Keratinocyte (primary cell): ENCODE data around the gene LOXL4. TPM values are rescaled to one million over a fixed set of nuclear protein-coding genes. Genes with fewer than 3 reads are reported as not detected.

Experiments
- DNase-seq: peaks from one replicate; pipeline ENCODE4 v3.0.0-alpha.2; 2011; ENCODE audit warnings: low read depth, missing footprints, low spot score
- FAIRE-seq: peaks from 2 replicates; lab custom pipeline; 2011; peaks lifted over from hg19 to GRCh38; lab: Jason Lieb, UNC
- H2AFZ ChIP-seq: 2 replicates; pipeline ENCODE4 v1.6.0; 2012; ENCODE audit warnings: low read length, control low read depth, inconsistent platforms; ENCODE audit not compliant: control insufficient read depth
- H3K27ac ChIP-seq: 2 replicates; pipeline ENCODE4 v1.5.1; 2011; ENCODE audit warnings: low read length; ENCODE audit not compliant: control insufficient read depth, insufficient read depth
- H3K27me3 ChIP-seq: 3 replicates; pipeline ENCODE4 v1.6.0; 2011; ENCODE audit warnings: low read length; ENCODE audit not compliant: control insufficient read depth, insufficient read depth; ENCODE audit errors: extremely low read depth
- H3K36me3 ChIP-seq, 2 experiments: 2 replicates in 1 of 2; 3 replicates in 1 of 2; pipeline ENCODE4 v1.5.1; 2011; ENCODE audit warnings: low read length in 2 of 2, mild to moderate bottlenecking in 1 of 2; ENCODE audit not compliant: control insufficient read depth in 2 of 2, insufficient read depth in 2 of 2; ENCODE audit errors: extremely low read depth in 1 of 2
- H3K4me1 ChIP-seq: 3 replicates; pipeline ENCODE4 v1.5.1; 2011; ENCODE audit warnings: low read length; ENCODE audit not compliant: control insufficient read depth, insufficient read depth; ENCODE audit errors: extremely low read depth
- H3K4me2 ChIP-seq: 3 replicates; pipeline ENCODE4 v1.6.0; 2011; ENCODE audit warnings: low read depth, low read length; ENCODE audit not compliant: control insufficient read depth, insufficient read depth; ENCODE audit errors: extremely low read depth
- H3K4me3 ChIP-seq, 3 experiments: fragments of 200-600 bp in 1 of 3; sonication (generic) in 1 of 3; 2 replicates in 2 of 3; 3 replicates in 1 of 3; pipeline ENCODE4 v1.5.1; 2011 to 2016; ENCODE audit warnings: low read length in 3 of 3, mild to moderate bottlenecking in 3 of 3, control low read depth in 2 of 3, inconsistent platforms in 1 of 3, low read depth in 1 of 3, mixed read lengths in 1 of 3, mixed run types in 1 of 3, moderate library complexity in 1 of 3; ENCODE audit not compliant: control insufficient read depth in 2 of 3, insufficient read depth in 2 of 3; ENCODE audit errors: extremely low read depth in 1 of 3
- H3K79me2 ChIP-seq: 2 replicates; pipeline ENCODE4 v1.6.0; 2012; ENCODE audit warnings: low read length; ENCODE audit not compliant: control insufficient read depth, insufficient read depth
- H3K9ac ChIP-seq: 3 replicates; pipeline ENCODE4 v1.6.0; 2011; ENCODE audit warnings: low read length; ENCODE audit not compliant: control insufficient read depth, insufficient read depth; ENCODE audit errors: extremely low read depth
- H3K9me1 ChIP-seq: 3 replicates; pipeline ENCODE4 v1.6.0; 2011; ENCODE audit warnings: low read length; ENCODE audit not compliant: control insufficient read depth, insufficient read depth; ENCODE audit errors: extremely low read depth
- H3K9me3 ChIP-seq: 2 replicates; pipeline ENCODE4 v1.5.1; 2012; ENCODE audit warnings: low read depth, low read length; ENCODE audit not compliant: control insufficient read depth
- H4K20me1 ChIP-seq: 3 replicates; pipeline ENCODE4 v1.6.0; 2011; ENCODE audit warnings: low read length; ENCODE audit not compliant: control insufficient read depth, insufficient read depth; ENCODE audit errors: extremely low read depth
- CTCF ChIP-seq, 3 experiments: IDR thresholded peaks in 1 of 3; conservative IDR thresholded peaks in 1 of 3; optimal IDR thresholded peaks in 1 of 3; 2 replicates in 2 of 3; 3 replicates in 1 of 3; pipeline versions ENCODE3 to v1.5.1; 2011; ENCODE audit warnings: low read length in 3 of 3, mild to moderate bottlenecking in 3 of 3, moderate library complexity in 2 of 3, control low read depth in 1 of 3, inconsistent platforms in 1 of 3; ENCODE audit not compliant: insufficient read depth in 2 of 3; ENCODE audit errors: extremely low read depth in 1 of 3
- EZH2 ChIP-seq: IDR thresholded peaks from one replicate; pipeline ENCODE4 v1.6.1; 2012; ENCODE audit warnings: inconsistent platforms, mild to moderate bottlenecking, low read length, moderate library complexity
- dilution Hi-C: fragments of 300-500 bp; cut with MboI; formaldehyde crosslinking; loops from one replicate; pipeline ENCODE4 v1.7.0; 2020; ENCODE audit warnings: low sequenced_read_pairs; ENCODE audit not compliant: extremely low pct_ligation_motif_present
- polyA plus RNA-seq, 5 experiments: library from polyadenylated mRNA; depleted of rRNA in 3 of 5; stranded (reverse) in 3 of 5; stranded (forward) in 1 of 5; unstranded in 1 of 5; fragments of >200 nt; gene quantifications; 1 replicate in 1 of 5; 2 replicates in 3 of 5; 3 replicates in 1 of 5; pipeline versions ENCODE4 v1.2.1 to v1.2.3, GENCODE V29; 2011 to 2012; ENCODE audit warnings: missing spikeins in 2 of 5, low read depth in 1 of 5, low replicate concordance in 1 of 5

LOXL4 gene
- polyA plus RNA-seq, 1 donor (not counting 4 experiments of a cell fraction or from before 2014, with no cell fraction given), result 0.01 TPM

GRCh38 chr10:98307916-98308541 lies 40.0 kb upstream of the LOXL4 start:
- TF ChIP-seq EZH2 (no peak), CTCF (optimal IDR thresholded peaks at IDR 0.05 in 1 of 3, IDR thresholded peaks at IDR 0.05 in 1 of 3, conservative IDR thresholded peaks at IDR 0.05 in 1 of 3; ENCODE audit: extremely low read depth in 1 of 3, insufficient read depth in 2 of 3, low read length in 3 of 3) (no peak)
- Histone ChIP-seq H2AFZ (no peak overlapping the region), H3K36me3 (no peaks in the 10 kb centered on the region), H3K4me2 (peak overlapping the region; percentile 49), H3K27me3 (peaks cover 2% of the 10 kb centered on the region), H3K9ac (no peak overlapping the region), H4K20me1 (no peaks in the 10 kb centered on the region), H3K27ac (no peak overlapping the region), H3K9me3 (no peaks in the 10 kb centered on the region), H3K9me1 (no peaks in the 10 kb centered on the region), H3K4me1 (peaks cover 16% of the 10 kb centered on the region), H3K79me2 (no peaks in the 10 kb centered on the region), H3K4me3 (no peak overlapping the region)
- FAIRE-seq, result no peak
- dilution Hi-C loops, result no loop called here
- DNase-seq, result no peak

- Histone ChIP-seq H3K79me2 (no peaks in the 10 kb centered on the region), H3K9me1 (no peaks in the 10 kb centered on the region), H4K20me1 (no peaks in the 10 kb centered on the region), H2AFZ (no peak overlapping the region), H3K9ac (no peak overlapping the region), H3K27me3 (peaks cover 2% of the 10 kb centered on the region), H3K4me1 (peaks cover 16% of the 10 kb centered on the region), H3K9me3 (no peaks in the 10 kb centered on the region), H3K36me3 (no peaks in the 10 kb centered on the region), H3K4me2 (no peak overlapping the region), H3K27ac (no peak overlapping the region), H3K4me3 (no peak overlapping the region)
- FAIRE-seq (no peak), DNase-seq (no peak)
- TF ChIP-seq EZH2, result no peak
- no peak for TF ChIP-seq CTCF (optimal IDR thresholded peaks at IDR 0.05 in 1 of 3, IDR thresholded peaks at IDR 0.05 in 1 of 3, conservative IDR thresholded peaks at IDR 0.05 in 1 of 3; ENCODE audit: extremely low read depth in 1 of 3, insufficient read depth in 2 of 3, low read length in 3 of 3)
- dilution Hi-C loops, result no loop called here
Observed at GRCh38 chr10:98306501-98306900, 38.5 kb upstream of the LOXL4 start.
